Measurements from ENCODE around the gene NDUFA7.
"Not testable (repeated sequence)": the region's sequence is repeated elsewhere in the genome, so short reads cannot be mapped to it uniquely, and the experiment has no call there.

Gene NDUFA7

DNA sequence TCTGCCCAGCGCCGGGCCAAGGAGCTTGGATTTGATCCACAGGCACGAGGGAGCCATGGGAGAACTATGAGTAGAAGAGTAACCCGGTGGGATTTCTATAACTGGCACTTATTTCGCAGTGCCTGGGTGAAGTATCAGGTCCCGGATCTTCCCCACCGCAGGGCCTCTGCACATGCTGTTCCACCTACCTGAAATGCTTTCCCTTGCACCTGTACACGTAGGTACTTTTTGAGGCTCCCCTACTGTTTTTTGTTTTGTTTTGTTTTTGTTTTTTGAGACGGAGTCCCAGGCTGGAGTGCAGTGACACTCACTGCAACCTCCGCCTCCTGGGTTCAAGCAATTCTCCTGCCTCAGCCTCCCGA is 22.3 kb upstream of the NDUFA7 start:
- TF ChIP-seq, protein P1, sequence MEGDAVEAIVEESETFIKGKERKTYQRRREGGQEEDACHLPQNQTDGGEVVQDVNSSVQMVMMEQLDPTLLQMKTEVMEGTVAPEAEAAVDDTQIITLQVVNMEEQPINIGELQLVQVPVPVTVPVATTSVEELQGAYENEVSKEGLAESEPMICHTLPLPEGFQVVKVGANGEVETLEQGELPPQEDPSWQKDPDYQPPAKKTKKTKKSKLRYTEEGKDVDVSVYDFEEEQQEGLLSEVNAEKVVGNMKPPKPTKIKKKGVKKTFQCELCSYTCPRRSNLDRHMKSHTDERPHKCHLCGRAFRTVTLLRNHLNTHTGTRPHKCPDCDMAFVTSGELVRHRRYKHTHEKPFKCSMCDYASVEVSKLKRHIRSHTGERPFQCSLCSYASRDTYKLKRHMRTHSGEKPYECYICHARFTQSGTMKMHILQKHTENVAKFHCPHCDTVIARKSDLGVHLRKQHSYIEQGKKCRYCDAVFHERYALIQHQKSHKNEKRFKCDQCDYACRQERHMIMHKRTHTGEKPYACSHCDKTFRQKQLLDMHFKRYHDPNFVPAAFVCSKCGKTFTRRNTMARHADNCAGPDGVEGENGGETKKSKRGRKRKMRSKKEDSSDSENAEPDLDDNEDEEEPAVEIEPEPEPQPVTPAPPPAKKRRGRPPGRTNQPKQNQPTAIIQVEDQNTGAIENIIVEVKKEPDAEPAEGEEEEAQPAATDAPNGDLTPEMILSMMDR (IDR thresholded peaks at IDR 0.05; ENCODE audit: borderline replicate concordance, insufficient read depth, low read depth, low read length): no peak
- peak overlapping the region; percentile 26 for H3K4me3 ChIP-seq (ENCODE audit: low read depth, low read length)

DNA sequence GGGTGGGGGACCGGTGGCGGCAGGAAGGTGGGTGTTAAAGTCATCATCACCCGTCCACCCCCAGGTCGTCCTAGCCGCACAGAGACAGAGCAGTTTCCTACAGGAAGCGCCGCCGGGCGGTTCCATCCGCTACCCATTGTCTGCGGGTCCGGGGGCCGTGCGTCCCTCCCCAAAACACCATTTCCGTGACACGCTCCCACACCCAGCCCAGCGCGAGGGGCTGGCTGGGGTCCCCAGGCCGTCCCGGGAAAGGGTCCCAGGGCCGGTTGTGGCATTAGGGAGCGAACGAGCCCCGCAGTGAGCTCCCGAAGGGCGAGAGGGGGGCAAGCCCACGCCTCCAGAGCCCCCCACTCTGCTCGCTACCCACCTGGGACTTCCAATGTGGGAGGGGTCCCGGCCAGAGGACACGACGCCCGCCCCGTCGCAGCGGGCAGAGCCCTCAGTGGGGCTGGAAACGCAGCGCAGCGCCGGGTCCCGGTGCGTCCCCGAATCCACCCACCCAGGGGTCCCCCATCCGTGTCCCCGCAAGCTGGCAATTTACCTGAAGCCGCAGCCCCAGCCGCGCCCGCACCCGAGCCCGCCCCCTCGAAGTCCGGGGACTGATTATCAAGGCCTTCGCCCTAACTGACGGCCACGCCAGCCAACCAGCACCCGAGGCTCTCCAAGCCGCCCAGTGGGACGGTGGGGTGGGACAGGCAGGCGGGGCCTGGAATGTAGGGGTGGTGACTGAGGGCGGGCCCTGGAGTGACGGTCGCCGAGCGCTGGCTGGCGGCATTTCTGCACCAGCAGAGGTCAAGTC is 21.7 kb upstream of the NDUFA7 start, which contains the start of gene KANK3:
TSS of gene KANK3 (minus strand) at position 579 of the 799 bp plus-strand sequence. CDS start 5,434 bp downstream, outside the sequence.
- TF ChIP-seq, protein P1 (IDR thresholded peaks at IDR 0.05; ENCODE audit: borderline replicate concordance, insufficient read depth, low read depth, low read length): no peak
- peak within 1 kb of the TSS; percentile 26 for H3K4me3 ChIP-seq (ENCODE audit: low read depth, low read length)

DNA sequence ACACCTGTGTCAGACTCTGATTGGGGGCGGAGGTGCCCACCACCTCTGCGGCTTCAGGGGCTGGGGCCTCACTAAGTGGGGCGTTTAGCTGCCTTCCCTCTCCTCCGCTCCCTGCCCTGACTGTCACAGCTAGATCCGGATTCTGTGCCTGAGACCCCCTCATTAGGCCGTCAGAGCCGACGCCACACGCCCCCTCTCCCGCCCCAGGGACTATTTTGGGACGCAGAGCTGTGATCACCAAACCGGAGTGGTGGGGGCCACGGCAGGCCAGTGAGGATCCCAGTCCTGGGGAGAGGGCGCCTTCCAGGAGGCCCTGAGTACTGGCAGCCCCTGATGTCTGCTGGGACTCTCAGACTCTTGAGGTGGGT is 21.1 kb upstream of the NDUFA7 start:
- H3K4me3 ChIP-seq (ENCODE audit: low read depth, low read length): no peak overlapping the region
- TF ChIP-seq, protein P1 (IDR thresholded peaks at IDR 0.05; ENCODE audit: borderline replicate concordance, insufficient read depth, low read depth, low read length): no peak

DNA sequence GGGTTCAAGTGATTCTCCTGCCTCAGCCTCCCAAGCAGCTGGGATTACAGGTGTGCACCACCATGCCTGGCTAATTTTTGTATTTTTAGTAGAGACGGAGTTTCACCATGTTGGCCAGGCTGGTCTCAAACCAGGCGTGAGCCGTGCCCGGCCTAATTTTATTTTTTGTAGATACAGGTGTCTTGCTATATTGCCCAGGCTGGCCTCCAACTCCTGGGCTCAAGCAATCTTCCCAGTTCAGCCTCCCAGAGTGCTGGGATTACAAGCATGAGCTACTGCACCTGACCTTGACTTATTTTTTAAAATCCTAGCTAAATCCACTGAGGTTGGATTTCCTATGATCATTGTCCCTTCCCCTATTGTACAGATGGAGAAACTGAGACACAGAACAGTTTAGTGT is 20.3 kb upstream of the NDUFA7 start:
- H3K4me3 ChIP-seq (ENCODE audit: low read depth, low read length): not testable (repeated sequence)

DNA sequence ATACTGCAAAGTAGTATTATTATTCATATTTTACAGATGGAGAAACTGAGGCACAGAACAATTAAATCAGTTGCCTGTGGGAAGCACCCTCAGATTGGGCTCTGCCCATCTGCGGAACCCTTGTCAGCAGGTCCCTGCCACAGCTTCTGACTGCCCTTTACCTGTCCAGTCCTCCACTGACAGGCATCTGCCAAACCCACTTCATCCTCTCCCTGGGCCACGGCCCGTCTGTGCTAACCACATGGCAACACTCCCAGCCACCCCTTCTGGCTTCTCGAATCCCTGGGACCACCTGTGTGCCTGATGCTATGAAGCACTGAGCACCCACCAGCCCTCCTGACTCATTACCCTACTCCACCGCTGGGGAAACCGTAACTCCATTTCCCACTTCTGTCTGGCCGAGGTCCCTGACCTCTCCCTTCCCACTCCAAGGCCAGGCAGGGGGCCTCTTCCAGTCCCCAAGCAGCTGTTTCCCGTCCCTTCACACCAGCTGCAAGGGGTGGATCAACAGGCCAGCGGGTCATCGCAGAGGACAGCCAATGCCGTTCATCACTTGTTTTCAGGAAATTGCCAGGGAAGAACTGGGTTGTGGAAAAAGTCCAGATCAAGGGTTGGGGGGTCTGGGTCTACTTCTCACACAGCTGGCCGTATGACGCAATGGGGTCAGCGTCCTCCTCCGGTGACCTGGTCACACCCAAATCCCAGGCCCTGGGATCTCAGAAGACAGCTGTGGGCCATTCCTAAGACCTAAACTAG is 19.3 kb upstream of the NDUFA7 start:
- H3K4me3 ChIP-seq (ENCODE audit: low read depth, low read length): no peak overlapping the region
- TF ChIP-seq, protein P1 (IDR thresholded peaks at IDR 0.05; ENCODE audit: borderline replicate concordance, insufficient read depth, low read depth, low read length): 0 out of 2 replicates have a peak, but pooled peaks have one; percentile 19

DNA sequence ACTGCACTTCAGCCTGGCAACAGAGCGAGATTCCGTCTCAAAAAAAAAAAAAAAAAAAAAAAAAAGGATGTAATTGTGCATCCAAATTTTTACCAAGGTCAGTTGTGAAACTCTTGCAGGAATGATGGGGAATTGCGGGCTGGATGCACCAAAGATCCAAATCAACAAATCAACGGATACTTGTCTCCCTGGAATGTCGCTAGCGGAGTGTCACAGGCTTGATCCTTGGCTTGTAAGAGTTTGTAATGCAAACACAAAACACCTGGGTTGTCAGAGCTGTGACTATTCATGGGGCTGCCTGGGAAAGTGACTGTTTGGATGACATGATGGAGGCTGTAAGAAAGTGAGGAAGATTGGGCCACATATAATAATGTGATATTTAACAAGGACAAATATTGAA is 17.7 kb upstream of the NDUFA7 start:
- TF ChIP-seq, protein P1 (IDR thresholded peaks at IDR 0.05; ENCODE audit: borderline replicate concordance, insufficient read depth, low read depth, low read length): no peak
- H3K4me3 ChIP-seq (ENCODE audit: low read depth, low read length): no peak overlapping the region

DNA sequence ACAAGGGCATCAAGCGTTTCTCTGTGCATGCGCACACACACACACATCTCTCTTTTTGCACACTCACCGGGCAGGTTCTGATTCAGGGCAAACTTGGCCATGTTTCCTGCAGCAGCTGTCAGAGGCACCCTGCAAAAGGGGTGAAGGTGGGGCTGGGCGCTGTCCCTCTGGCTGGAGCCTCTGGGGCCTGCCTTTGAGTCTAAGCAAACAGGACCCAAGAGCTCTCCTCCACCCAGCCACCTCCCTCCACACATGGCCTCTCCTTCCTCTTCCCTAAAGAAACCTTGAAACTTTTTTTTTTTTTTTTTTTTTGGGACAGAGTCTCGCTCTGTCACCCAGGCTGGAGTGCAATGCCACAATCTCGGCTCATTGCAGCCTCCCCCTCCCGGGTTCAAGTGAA is 16.6 kb upstream of the NDUFA7 start:
- H3K4me3 ChIP-seq (ENCODE audit: low read depth, low read length): no peak overlapping the region
- TF ChIP-seq, protein P1 (IDR thresholded peaks at IDR 0.05; ENCODE audit: borderline replicate concordance, insufficient read depth, low read depth, low read length): no peak

Measured in GM12875 (cell line).